Measurements from ENCODE around the gene CSMD2.

CSMD2 gene

GRCh38 chr1:33721301-33721815 is 443.7 kb downstream of the CSMD2 start:
- peaks cover 2 to 6% of the 10 kb centered on the region in 2 donors for H3K27me3 ChIP-seq (ENCODE audit: control insufficient read depth in 1 of 2, insufficient read depth in 2 of 2, low read length in 2 of 2)
- no peak overlapping the region for H3K27ac ChIP-seq (ENCODE audit: low read depth, low read length)
- no peak overlapping the region for H3K4me3 ChIP-seq (ENCODE audit: low read depth in 1 of 2, low read length in 2 of 2)
- H3K36me3 ChIP-seq (ENCODE audit: control insufficient read depth in 1 of 2, insufficient read depth in 2 of 2, low read length in 2 of 2): no peaks in the 10 kb centered on the region
- no peaks in the 10 kb centered on the region for H3K4me1 ChIP-seq (ENCODE audit: control insufficient read depth in 1 of 2, insufficient read depth in 2 of 2, low read length in 2 of 2)
- no peak overlapping the region for H3K9ac ChIP-seq (ENCODE audit: low read depth in 1 of 2, low read length in 2 of 2)
- no peaks in the 10 kb centered on the region for H3K9me3 ChIP-seq (ENCODE audit: control insufficient read depth in 1 of 2, low read length in 2 of 2)

- Histone ChIP-seq H3K4me1 (ENCODE audit: control insufficient read depth in 1 of 2, insufficient read depth in 2 of 2, low read length in 2 of 2) (no peaks in the 10 kb centered on the region), H3K9ac (ENCODE audit: low read depth in 1 of 2, low read length in 2 of 2) (no peak overlapping the region), H3K9me3 (ENCODE audit: control insufficient read depth in 1 of 2, low read length in 2 of 2) (no peaks in the 10 kb centered on the region), H3K36me3 (ENCODE audit: control insufficient read depth in 1 of 2, insufficient read depth in 2 of 2, low read length in 2 of 2) (no peaks in the 10 kb centered on the region), H3K4me3 (ENCODE audit: low read depth in 1 of 2, low read length in 2 of 2) (no peak overlapping the region), H3K27ac (ENCODE audit: low read depth, low read length) (no peak overlapping the region), H3K27me3 (ENCODE audit: control insufficient read depth in 1 of 2, insufficient read depth in 2 of 2, low read length in 2 of 2) (peaks cover 2 to 6% of the 10 kb centered on the region in 2 donors)
These were observed 445.0 kb downstream of the CSMD2 start for GRCh38 chr1:33719771-33720670.

GRCh38 chr1:33719326-33719725 is 445.7 kb downstream of the CSMD2 start:
- Histone ChIP-seq H3K9ac (ENCODE audit: low read depth in 1 of 2, low read length in 2 of 2) (no peak overlapping the region), H3K27ac (ENCODE audit: low read depth, low read length) (no peak overlapping the region), H3K4me3 (ENCODE audit: low read depth in 1 of 2, low read length in 2 of 2) (no peak overlapping the region), H3K4me1 (ENCODE audit: control insufficient read depth in 1 of 2, insufficient read depth in 2 of 2, low read length in 2 of 2) (no peaks in the 10 kb centered on the region), H3K27me3 (ENCODE audit: control insufficient read depth in 1 of 2, insufficient read depth in 2 of 2, low read length in 2 of 2) (peaks cover 2 to 6% of the 10 kb centered on the region in 2 donors), H3K36me3 (ENCODE audit: control insufficient read depth in 1 of 2, insufficient read depth in 2 of 2, low read length in 2 of 2) (no peaks in the 10 kb centered on the region), H3K9me3 (ENCODE audit: control insufficient read depth in 1 of 2, low read length in 2 of 2) (no peaks in the 10 kb centered on the region)

GRCh38 chr1:33718186-33718585 is 446.8 kb downstream of the CSMD2 start:
- H3K9ac ChIP-seq (ENCODE audit: low read depth in 1 of 2, low read length in 2 of 2): no peak overlapping the region
- H3K27me3 ChIP-seq (ENCODE audit: control insufficient read depth in 1 of 2, insufficient read depth in 2 of 2, low read length in 2 of 2): peaks cover 2 to 6% of the 10 kb centered on the region in 2 donors
- no peak overlapping the region for H3K4me3 ChIP-seq (ENCODE audit: low read depth in 1 of 2, low read length in 2 of 2)
- no peaks in the 10 kb centered on the region for H3K9me3 ChIP-seq (ENCODE audit: control insufficient read depth in 1 of 2, low read length in 2 of 2)
- H3K36me3 ChIP-seq (ENCODE audit: control insufficient read depth in 1 of 2, insufficient read depth in 2 of 2, low read length in 2 of 2): no peaks in the 10 kb centered on the region
- no peak overlapping the region for H3K27ac ChIP-seq (ENCODE audit: low read depth, low read length)
- H3K4me1 ChIP-seq (ENCODE audit: control insufficient read depth in 1 of 2, insufficient read depth in 2 of 2, low read length in 2 of 2): no peaks in the 10 kb centered on the region

GRCh38 chr1:33716976-33717688 is 447.9 kb downstream of the CSMD2 start:
- Histone ChIP-seq H3K4me1 (ENCODE audit: control insufficient read depth in 1 of 2, insufficient read depth in 2 of 2, low read length in 2 of 2) (no peaks in the 10 kb centered on the region), H3K27me3 (ENCODE audit: control insufficient read depth in 1 of 2, insufficient read depth in 2 of 2, low read length in 2 of 2) (peaks cover 4 to 6% of the 10 kb centered on the region in 2 donors)

GRCh38 chr1:33715195-33715811 is 449.7 kb downstream of the CSMD2 start:
- no peaks in the 10 kb centered on the region for H3K4me1 ChIP-seq (ENCODE audit: control insufficient read depth in 1 of 2, insufficient read depth in 2 of 2, low read length in 2 of 2)
- no peaks in the 10 kb centered on the region for H3K36me3 ChIP-seq (ENCODE audit: control insufficient read depth in 1 of 2, insufficient read depth in 2 of 2, low read length in 2 of 2)
- no peaks in the 10 kb centered on the region for H3K9me3 ChIP-seq (ENCODE audit: control insufficient read depth in 1 of 2, low read length in 2 of 2)
- no peak overlapping the region for H3K4me3 ChIP-seq (ENCODE audit: low read depth in 1 of 2, low read length in 2 of 2)
- H3K9ac ChIP-seq (ENCODE audit: low read depth in 1 of 2, low read length in 2 of 2): no peak overlapping the region
- no peak overlapping the region for H3K27ac ChIP-seq (ENCODE audit: low read depth, low read length)
- peaks cover 2 to 12% of the 10 kb centered on the region in 2 donors for H3K27me3 ChIP-seq (ENCODE audit: control insufficient read depth in 1 of 2, insufficient read depth in 2 of 2, low read length in 2 of 2)

More at GRCh38 chr1:33716976-33717688, 447.9 kb downstream of the CSMD2 start:
- Histone ChIP-seq H3K9ac (ENCODE audit: low read depth in 1 of 2, low read length in 2 of 2) (no peak overlapping the region), H3K4me3 (ENCODE audit: low read depth in 1 of 2, low read length in 2 of 2) (no peak overlapping the region), H3K27ac (ENCODE audit: low read depth, low read length) (no peak overlapping the region), H3K9me3 (ENCODE audit: control insufficient read depth in 1 of 2, low read length in 2 of 2) (no peaks in the 10 kb centered on the region), H3K36me3 (ENCODE audit: control insufficient read depth in 1 of 2, insufficient read depth in 2 of 2, low read length in 2 of 2) (no peaks in the 10 kb centered on the region)

GRCh38 chr1:33714421-33714820 is 450.6 kb downstream of the CSMD2 start:
- Histone ChIP-seq H3K27ac (ENCODE audit: low read depth, low read length) (no peak overlapping the region), H3K9ac (ENCODE audit: low read depth in 1 of 2, low read length in 2 of 2) (no peak overlapping the region), H3K9me3 (ENCODE audit: control insufficient read depth in 1 of 2, low read length in 2 of 2) (no peaks in the 10 kb centered on the region), H3K27me3 (ENCODE audit: control insufficient read depth in 1 of 2, insufficient read depth in 2 of 2, low read length in 2 of 2) (peaks cover 2 to 12% of the 10 kb centered on the region in 2 donors), H3K4me3 (ENCODE audit: low read depth in 1 of 2, low read length in 2 of 2) (no peak overlapping the region), H3K4me1 (ENCODE audit: control insufficient read depth in 1 of 2, insufficient read depth in 2 of 2, low read length in 2 of 2) (no peaks in the 10 kb centered on the region), H3K36me3 (ENCODE audit: control insufficient read depth in 1 of 2, insufficient read depth in 2 of 2, low read length in 2 of 2) (no peaks in the 10 kb centered on the region)

GRCh38 chr1:33713058-33713877 is 451.8 kb downstream of the CSMD2 start:
- Histone ChIP-seq H3K36me3 (ENCODE audit: control insufficient read depth in 1 of 2, insufficient read depth in 2 of 2, low read length in 2 of 2) (no peaks in the 10 kb centered on the region), H3K27me3 (ENCODE audit: control insufficient read depth in 1 of 2, insufficient read depth in 2 of 2, low read length in 2 of 2) (peaks cover 2 to 10% of the 10 kb centered on the region in 2 donors), H3K4me1 (ENCODE audit: control insufficient read depth in 1 of 2, insufficient read depth in 2 of 2, low read length in 2 of 2) (no peaks in the 10 kb centered on the region), H3K4me3 (ENCODE audit: low read depth in 1 of 2, low read length in 2 of 2) (no peak overlapping the region), H3K9ac (ENCODE audit: low read depth in 1 of 2, low read length in 2 of 2) (no peak overlapping the region), H3K27ac (ENCODE audit: low read depth, low read length) (no peak overlapping the region), H3K9me3 (ENCODE audit: control insufficient read depth in 1 of 2, low read length in 2 of 2) (no peaks in the 10 kb centered on the region)

- Histone ChIP-seq H3K27me3 (ENCODE audit: control insufficient read depth in 1 of 2, insufficient read depth in 2 of 2, low read length in 2 of 2) (peaks cover 2 to 10% of the 10 kb centered on the region in 2 donors), H3K27ac (ENCODE audit: low read depth, low read length) (no peak overlapping the region), H3K9me3 (ENCODE audit: control insufficient read depth in 1 of 2, low read length in 2 of 2) (no peaks in the 10 kb centered on the region), H3K4me3 (ENCODE audit: low read depth in 1 of 2, low read length in 2 of 2) (no peak overlapping the region), H3K9ac (ENCODE audit: low read depth in 1 of 2, low read length in 2 of 2) (no peak overlapping the region), H3K4me1 (ENCODE audit: control insufficient read depth in 1 of 2, insufficient read depth in 2 of 2, low read length in 2 of 2) (no peaks in the 10 kb centered on the region), H3K36me3 (ENCODE audit: control insufficient read depth in 1 of 2, insufficient read depth in 2 of 2, low read length in 2 of 2) (no peaks in the 10 kb centered on the region)
These were observed 452.8 kb downstream of the CSMD2 start for GRCh38 chr1:33712186-33712585.

Measured in duodenal mucosa (tissue), 2 donors.